Activated T-helper 17 cell treated with anti-CD3 and anti-CD28 coated beads, Interleukin-2, amount 50 U/mL, for 72 hours (primary cell): ENCODE results near the gene FIGNL2. TPM values are rescaled to one million over a fixed set of nuclear protein-coding genes. Genes with fewer than 3 reads are reported as not detected.
"Not testable (repeated sequence)": the region's sequence is repeated elsewhere in the genome, so short reads cannot be mapped to it uniquely, and the experiment has no call there.

Experiments used
- ATAC-seq: fragments of 150-1000 bp; cut with Tn5 transposase; replicated peaks from 2 replicates; pipeline ENCODE4 v1.10.0; 2021; ENCODE audit warnings: mild to moderate bottlenecking, moderate library complexity
- H3K27ac Mint-ChIP-seq: one replicate; pipeline ENCODE4 v1.8.0; 2022; ENCODE audit warnings: mixed read lengths
- H3K27me3 Mint-ChIP-seq: one replicate; pipeline ENCODE4 v1.8.0; 2022; ENCODE audit warnings: mixed read lengths
- H3K36me3 Mint-ChIP-seq: one replicate; pipeline ENCODE4 v1.8.0; 2022; ENCODE audit warnings: low read depth, mild to moderate bottlenecking, mixed read lengths
- H3K4me1 Mint-ChIP-seq: one replicate; pipeline ENCODE4 v1.8.0; 2022; ENCODE audit warnings: mixed read lengths
- H3K4me3 Mint-ChIP-seq: one replicate; pipeline ENCODE4 v1.8.0; 2022; ENCODE audit warnings: mild to moderate bottlenecking, mixed read lengths
- H3K9me3 Mint-ChIP-seq: one replicate; pipeline ENCODE4 v1.8.0; 2022; ENCODE audit warnings: mixed read lengths
- total RNA-seq, 2 donors: library from RNA; stranded (reverse); gene quantifications; one replicate each; pipeline ENCODE4 v1.2.3, GENCODE V29; 2022

FIGNL2 gene
- total RNA-seq, 2 donors from 2014 or later = 0.50 to 0.53 TPM

DNA sequence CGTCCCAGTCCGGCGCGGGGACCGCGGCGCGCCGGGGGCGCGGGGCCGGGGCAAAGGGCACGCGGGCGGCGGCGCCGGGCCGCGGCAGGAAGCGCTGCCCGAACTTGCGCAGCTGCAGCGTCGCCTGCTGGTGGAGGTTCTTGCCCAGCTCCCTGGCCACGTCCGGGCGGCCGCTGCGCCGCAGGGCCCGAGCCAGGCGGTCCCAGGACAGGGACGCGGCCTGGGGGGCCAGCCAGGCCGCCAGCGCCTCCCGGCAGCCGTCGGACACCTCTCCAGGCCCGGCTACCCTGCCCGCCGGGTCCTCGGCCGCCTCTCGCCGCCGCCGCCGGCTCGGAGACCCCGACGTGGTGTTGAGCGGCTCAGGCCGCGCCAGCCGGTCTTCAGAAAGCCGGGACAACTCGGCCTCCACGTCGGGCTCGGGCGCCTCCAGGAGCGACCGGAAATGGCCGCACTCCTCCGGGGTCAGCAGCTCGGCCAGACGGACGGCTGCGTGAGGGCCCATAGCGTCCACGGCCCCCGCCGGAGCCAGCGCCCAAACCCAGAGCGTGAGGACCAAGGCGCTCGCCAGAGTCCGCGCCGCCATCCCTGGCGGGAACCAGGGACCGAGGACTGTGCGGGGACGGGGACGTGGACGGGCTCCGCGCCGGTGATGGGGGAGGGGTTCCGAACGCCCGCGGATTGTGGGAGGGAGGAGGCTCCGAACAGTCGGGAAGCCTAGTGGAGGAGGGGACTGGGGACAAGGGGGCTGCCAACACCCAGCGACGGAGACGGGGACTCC lies 34.0 kb downstream of the FIGNL2 start:
- peak; percentile 95 for ATAC-seq
- Mint-ChIP-seq H3K9me3 (no peaks in the 10 kb centered on the region), H3K4me3 (peak overlapping the region; percentile 67), H3K27ac (no peak overlapping the region), H3K4me1 (peaks cover 5% of the 10 kb centered on the region), H3K27me3 (peaks cover 6% of the 10 kb centered on the region), H3K36me3 (no peaks in the 10 kb centered on the region)

DNA sequence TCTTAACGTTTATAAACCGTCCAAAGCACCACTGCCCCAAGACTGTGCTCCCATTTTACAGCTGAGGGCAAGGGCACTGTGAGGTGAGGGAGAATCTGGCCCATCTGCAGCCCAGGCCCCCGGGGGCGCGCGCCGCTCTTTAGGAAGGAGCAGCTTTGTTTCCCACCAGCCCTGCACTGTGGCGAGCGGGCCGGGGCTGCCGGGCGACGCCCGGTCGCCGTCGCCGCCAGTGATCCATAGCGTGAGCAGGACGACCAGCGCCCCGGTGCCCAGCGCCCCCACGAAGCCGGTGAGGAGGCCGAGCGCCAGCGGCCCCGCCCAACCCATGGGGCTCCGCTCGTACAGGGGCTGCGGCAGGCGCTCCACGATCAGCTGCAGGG lies 34.6 kb downstream of the FIGNL2 start:
- peak; percentile 58 for ATAC-seq
- Mint-ChIP-seq H3K4me1 (peaks cover 5% of the 10 kb centered on the region), H3K4me3 (peak overlapping the region; percentile 49), H3K36me3 (no peaks in the 10 kb centered on the region), H3K27ac (no peak overlapping the region), H3K27me3 (peaks cover 6% of the 10 kb centered on the region), H3K9me3 (no peaks in the 10 kb centered on the region)

DNA sequence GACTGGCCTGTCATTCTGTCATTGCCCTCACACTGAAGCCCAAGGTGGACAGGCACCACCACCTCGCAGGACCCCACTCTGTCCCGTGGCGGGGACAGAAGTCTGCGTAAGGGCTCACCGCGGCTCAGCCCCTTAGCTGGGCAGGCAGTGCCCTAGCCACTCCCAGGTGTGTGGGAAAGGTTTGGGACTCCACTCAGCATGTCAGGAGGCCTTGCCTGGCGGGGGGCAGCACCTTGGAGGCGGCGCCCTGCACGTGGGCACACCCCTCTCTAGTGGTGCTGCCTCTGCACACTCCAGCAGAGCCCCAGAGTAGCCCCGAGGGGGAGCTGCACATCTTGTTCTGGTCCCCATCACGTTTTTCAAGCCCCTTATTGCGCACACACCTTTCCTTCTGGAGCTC lies 35.6 kb downstream of the FIGNL2 start:
- peak overlapping the region; percentile 49 for H3K4me3 Mint-ChIP-seq
- peaks cover 6% of the 10 kb centered on the region for H3K27me3 Mint-ChIP-seq
- H3K36me3 Mint-ChIP-seq = no peaks in the 10 kb centered on the region
- H3K9me3 Mint-ChIP-seq = no peaks in the 10 kb centered on the region
- peaks cover 5% of the 10 kb centered on the region for H3K4me1 Mint-ChIP-seq
- no peak overlapping the region for H3K27ac Mint-ChIP-seq
- no peak for ATAC-seq

DNA sequence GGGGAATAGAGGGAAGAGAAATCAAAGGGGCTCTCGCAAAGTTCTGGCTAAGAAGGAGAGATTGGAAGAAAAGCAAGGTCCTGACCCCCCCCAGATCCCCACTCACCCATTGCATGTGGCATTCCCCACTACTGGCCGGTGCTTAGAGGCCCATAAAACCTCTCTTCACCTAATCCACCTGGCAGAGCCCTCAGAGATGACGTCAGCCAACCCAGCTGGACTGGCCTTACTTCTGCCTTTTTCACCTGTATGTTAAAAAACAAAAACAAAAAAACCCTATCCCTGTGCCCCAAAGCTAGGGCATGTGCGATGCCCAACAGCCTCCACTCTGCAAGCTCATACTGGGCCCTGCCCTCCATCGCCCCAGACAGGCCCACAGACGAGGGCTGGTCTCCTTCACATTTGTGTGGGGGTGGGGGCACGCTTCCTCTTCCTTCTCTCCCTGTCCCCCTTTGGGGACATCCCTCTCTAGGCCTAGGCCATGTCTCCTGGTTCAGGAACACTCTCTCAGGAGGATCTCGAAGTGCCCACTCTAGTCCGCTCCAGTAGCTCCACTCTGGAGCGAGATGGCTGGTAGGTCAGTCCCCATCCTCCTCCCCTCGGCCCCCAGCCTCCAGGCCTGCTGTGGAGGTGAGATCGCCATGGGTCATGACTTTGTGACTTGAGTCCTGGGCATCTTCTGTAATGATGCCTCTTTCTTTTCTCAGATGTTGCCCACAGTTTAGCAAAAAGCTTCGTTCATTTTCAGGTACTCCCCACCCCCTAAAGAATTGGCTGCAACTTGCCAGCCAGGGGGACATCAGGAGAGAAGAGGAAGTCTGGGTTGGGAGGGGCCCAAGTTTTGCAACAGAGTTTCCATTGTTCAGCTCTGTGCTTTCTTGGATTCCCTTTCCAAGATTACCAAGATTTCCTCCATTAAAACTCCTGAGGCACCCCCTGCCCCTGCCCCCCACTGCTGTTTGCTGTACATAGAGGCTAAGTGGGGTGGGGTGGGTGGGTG lies 37.0 kb downstream of the FIGNL2 start:
- no peak overlapping the region for H3K4me3 Mint-ChIP-seq
- no peaks in the 10 kb centered on the region for H3K9me3 Mint-ChIP-seq
- peaks cover 5% of the 10 kb centered on the region for H3K4me1 Mint-ChIP-seq
- H3K27ac Mint-ChIP-seq = no peak overlapping the region
- peaks cover 13% of the 10 kb centered on the region for H3K27me3 Mint-ChIP-seq
- ATAC-seq = no peak
- H3K36me3 Mint-ChIP-seq = no peaks in the 10 kb centered on the region

DNA sequence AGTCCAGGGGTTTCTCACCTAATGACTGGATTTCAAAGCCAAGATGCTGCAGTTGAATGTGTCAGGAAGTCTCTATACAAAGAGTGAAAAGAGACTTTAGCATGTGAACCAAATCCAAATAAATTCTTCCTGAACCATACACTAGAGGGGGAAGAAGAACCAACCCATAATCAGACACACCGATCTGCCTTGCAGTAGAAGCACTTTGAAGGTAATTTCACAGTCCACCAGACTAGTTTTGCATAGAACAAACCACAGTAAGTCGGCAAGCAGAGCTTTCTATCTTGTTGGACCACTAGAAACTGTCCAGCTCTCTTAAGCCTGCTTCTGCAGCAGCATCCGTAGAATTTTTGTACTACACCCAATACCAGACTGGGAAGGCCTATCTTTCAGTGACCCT lies 39.3 kb downstream of the FIGNL2 start:
- H3K4me3 Mint-ChIP-seq = no peak overlapping the region
- no peak for ATAC-seq
- no peak overlapping the region for H3K27ac Mint-ChIP-seq
- no peaks in the 10 kb centered on the region for H3K36me3 Mint-ChIP-seq
- H3K4me1 Mint-ChIP-seq = no peaks in the 10 kb centered on the region
- H3K9me3 Mint-ChIP-seq = no peaks in the 10 kb centered on the region
- H3K27me3 Mint-ChIP-seq = peaks cover 8% of the 10 kb centered on the region

DNA sequence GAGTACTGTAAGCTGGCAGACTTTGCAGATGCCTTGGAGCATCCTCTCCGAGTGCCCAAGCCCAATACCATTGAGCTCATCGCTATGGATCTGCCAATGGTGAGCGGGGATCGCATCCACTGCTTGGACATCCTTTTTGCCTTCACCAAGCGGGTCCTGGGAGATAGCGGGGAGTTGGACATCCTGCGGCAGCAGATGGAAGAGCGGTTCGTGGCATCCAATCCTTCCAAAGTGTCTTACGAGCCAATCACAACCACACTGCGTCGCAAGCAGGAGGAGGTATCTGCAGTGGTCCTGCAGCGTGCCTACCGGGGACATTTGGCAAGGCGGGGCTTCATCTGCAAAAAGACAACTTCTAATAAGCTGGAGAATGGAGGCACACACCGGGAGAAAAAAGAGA lies 41.6 kb downstream of the FIGNL2 start:
- no peaks in the 10 kb centered on the region for H3K36me3 Mint-ChIP-seq

DNA sequence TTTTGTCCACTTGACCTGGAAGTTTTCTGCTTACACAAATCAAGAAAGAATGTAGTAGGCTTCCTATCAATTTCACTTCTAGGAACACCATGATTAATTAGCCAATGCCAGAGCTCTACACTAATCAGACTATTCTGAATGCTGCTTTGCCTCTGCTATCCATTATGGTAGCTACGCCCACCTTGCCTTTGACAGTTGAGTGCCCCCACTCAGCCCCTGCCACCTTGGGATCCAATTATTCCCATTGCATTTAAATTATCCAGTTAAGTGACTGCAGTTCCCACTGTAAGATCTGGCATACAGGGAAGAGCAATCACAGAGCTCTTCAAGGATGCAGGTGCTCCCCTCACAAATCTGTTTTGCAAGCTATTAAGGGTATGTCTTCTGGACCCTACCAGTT lies 47.5 kb downstream of the FIGNL2 start:
- H3K9me3 Mint-ChIP-seq = no peaks in the 10 kb centered on the region
- no peak for ATAC-seq
- no peaks in the 10 kb centered on the region for H3K27me3 Mint-ChIP-seq
- no peaks in the 10 kb centered on the region for H3K4me1 Mint-ChIP-seq
- no peak overlapping the region for H3K4me3 Mint-ChIP-seq
- H3K27ac Mint-ChIP-seq = no peak overlapping the region
- no peaks in the 10 kb centered on the region for H3K36me3 Mint-ChIP-seq

More for the DNA sequence above, 41.6 kb downstream of the FIGNL2 start:
- Mint-ChIP-seq H3K9me3 (no peaks in the 10 kb centered on the region), H3K4me1 (no peaks in the 10 kb centered on the region), H3K27ac (no peak overlapping the region), H3K27me3 (peaks cover 8% of the 10 kb centered on the region), H3K4me3 (no peak overlapping the region)
- ATAC-seq = no peak

DNA sequence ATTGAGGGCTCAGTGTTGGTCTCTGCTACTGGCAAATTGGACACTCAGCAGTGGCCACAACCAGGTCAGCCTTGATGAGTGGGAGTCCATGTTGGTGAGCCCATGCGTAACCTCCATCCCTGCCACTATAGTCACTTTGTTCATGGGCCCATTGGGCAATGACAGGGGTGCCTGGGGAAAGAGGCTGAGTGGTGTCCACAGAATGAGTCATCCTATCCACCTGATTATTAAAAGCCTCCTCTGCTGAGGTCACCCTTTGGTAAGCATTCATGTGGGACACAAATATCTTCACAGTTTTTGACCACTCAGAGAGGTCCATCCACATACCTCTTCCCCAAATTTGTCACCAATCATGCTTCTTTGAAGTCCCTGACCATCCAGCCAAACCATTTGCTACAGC lies 50.0 kb downstream of the FIGNL2 start:
- Mint-ChIP-seq H3K27me3 (no peaks in the 10 kb centered on the region), H3K9me3 (no peaks in the 10 kb centered on the region), H3K4me1 (no peaks in the 10 kb centered on the region), H3K4me3 (no peak overlapping the region), H3K27ac (no peak overlapping the region), H3K36me3 (no peaks in the 10 kb centered on the region)
- ATAC-seq = no peak

DNA sequence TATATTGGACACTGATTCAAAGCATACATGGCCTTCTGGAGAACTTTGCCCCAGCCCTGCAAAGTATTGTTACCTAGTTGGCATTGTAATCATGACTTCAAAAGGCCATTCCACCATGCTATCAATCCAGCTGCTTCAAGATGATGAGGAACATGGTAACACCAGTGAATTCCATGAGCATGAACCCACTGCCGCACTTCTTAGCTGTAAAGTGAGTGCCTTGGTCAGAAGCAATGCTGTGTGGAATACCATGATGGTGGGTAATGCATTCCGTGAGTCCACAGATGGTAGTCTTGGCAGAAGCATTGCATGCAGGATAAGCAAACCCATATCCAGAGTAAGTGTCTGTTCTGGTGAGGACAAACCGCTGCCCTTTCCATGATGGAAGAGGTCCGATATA lies 50.5 kb downstream of the FIGNL2 start:
- not testable (repeated sequence) for H3K36me3 Mint-ChIP-seq, H3K4me1 Mint-ChIP-seq

DNA sequence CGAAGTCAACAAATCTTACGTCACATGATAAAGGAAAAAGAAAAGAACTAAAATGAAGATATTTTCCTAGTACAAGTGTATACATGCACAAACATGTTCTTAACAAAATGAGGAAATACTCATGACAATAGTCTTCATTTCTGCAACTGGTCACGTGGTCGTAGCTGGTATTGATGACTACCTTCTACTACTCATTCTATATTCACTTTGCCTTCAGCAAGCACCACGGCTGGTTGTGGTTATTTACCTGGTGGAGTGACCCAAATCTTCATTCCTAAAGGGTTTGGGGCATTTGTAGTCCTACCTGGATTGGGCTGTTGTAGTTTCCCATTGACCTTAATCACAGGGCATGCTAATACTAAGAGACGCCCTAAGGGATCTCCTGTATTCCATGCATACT lies 51.2 kb downstream of the FIGNL2 start:
- H3K36me3 Mint-ChIP-seq = no peaks in the 10 kb centered on the region

More for the DNA sequence above, 50.5 kb downstream of the FIGNL2 start:
- ATAC-seq, H3K4me3 Mint-ChIP-seq, H3K27me3 Mint-ChIP-seq, H3K9me3 Mint-ChIP-seq, H3K27ac Mint-ChIP-seq: not testable (repeated sequence)

DNA sequence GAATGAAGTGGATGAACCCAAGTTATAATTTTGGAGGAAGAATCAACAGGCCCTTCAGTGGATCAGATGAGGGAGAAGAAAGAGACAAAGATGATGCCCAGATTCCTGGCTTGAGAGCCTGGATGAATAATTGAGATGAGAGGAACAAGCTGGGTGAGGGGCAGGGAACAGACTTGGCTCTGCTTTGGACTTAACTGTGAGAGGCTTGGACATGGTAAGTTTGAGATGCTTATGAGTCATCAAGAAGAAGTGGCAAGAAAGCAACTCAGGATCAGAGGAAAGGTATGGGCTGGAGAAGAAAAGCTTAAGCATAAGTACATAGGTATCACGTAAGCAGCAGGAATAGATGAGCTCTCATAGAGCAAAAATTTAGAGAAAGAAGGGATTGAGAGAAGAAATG lies 55.3 kb downstream of the FIGNL2 start:
- H3K9me3 Mint-ChIP-seq = no peaks in the 10 kb centered on the region
- H3K27ac Mint-ChIP-seq = no peak overlapping the region
- H3K4me3 Mint-ChIP-seq = no peak overlapping the region
- H3K27me3 Mint-ChIP-seq = peaks cover 4% of the 10 kb centered on the region
- no peaks in the 10 kb centered on the region for H3K4me1 Mint-ChIP-seq
- no peaks in the 10 kb centered on the region for H3K36me3 Mint-ChIP-seq
- ATAC-seq = no peak

More for the DNA sequence above, 51.2 kb downstream of the FIGNL2 start:
- Mint-ChIP-seq H3K9me3 (no peaks in the 10 kb centered on the region), H3K4me3 (no peak overlapping the region), H3K4me1 (no peaks in the 10 kb centered on the region), H3K27me3 (no peaks in the 10 kb centered on the region), H3K27ac (no peak overlapping the region)
- no peak for ATAC-seq

DNA sequence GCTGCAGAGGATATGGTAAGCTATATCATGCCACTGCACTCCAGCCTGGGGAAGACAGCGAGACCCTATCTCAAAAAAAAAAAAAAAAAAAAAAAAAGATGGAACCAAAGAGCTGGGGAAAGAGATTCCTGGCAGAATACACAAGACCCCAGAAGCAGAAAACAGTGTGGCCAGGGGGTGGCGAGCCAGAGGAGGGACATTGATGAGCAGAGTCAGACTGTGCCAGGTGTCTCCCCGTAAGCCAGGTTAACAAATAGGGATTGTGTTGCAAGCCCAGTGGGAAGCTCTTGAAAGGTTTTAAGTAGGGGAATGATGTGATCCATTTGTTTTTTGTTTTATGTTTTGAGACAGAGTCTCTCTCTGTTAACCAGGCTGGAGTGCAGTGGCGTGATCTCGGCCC lies 56.1 kb downstream of the FIGNL2 start:
- Mint-ChIP-seq H3K9me3 (no peaks in the 10 kb centered on the region), H3K27ac (no peak overlapping the region), H3K4me3 (no peak overlapping the region), H3K27me3 (peaks cover 4% of the 10 kb centered on the region), H3K36me3 (no peaks in the 10 kb centered on the region), H3K4me1 (no peaks in the 10 kb centered on the region)
- ATAC-seq = no peak

DNA sequence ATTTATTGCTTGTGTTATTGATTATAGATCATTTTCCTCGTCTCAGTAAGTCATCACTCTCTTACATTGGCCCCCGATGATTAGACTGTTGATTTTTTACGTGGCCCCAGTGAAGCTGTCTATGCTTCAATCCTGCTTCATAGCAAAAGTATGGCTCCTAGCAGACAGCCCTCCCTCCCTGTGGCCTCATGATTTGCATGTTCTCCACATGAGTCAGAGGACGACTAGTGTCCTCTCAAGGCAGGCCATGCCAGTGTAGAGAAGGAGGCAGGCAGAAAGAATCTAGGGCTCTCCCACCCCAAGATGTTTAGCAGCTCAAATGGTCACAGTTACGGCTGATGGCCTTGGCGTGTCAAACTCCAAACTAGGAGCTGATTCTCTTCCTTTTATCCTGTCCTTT lies 59.6 kb downstream of the FIGNL2 start:
- Mint-ChIP-seq H3K36me3 (no peaks in the 10 kb centered on the region), H3K4me1 (no peaks in the 10 kb centered on the region), H3K4me3 (no peak overlapping the region), H3K9me3 (no peaks in the 10 kb centered on the region), H3K27me3 (peaks cover 7% of the 10 kb centered on the region), H3K27ac (no peak overlapping the region)
- no peak for ATAC-seq

DNA sequence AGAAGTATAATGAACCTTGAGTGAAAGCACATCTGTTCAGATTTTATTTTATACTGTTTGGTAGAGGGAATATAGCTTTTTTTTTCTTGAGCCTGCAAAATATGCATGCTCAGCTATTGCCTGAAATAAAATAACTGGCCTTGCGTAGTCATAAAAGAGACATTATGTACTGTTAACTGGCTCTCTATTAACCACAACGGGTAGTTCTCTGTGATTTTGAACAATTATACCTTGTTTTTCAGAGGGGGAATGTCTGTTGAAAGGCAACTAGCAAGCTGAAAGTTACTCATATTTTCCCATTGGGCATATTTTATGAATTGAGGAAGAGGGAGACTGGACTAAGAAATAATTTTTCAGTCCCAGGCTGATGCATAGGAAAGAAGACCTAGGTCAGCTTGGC lies 62.6 kb downstream of the FIGNL2 start:
- no peaks in the 10 kb centered on the region for H3K36me3 Mint-ChIP-seq
- no peaks in the 10 kb centered on the region for H3K9me3 Mint-ChIP-seq
- no peaks in the 10 kb centered on the region for H3K4me1 Mint-ChIP-seq
- peaks cover 14% of the 10 kb centered on the region for H3K27me3 Mint-ChIP-seq
- no peak overlapping the region for H3K27ac Mint-ChIP-seq
- no peak overlapping the region for H3K4me3 Mint-ChIP-seq
- ATAC-seq = no peak

DNA sequence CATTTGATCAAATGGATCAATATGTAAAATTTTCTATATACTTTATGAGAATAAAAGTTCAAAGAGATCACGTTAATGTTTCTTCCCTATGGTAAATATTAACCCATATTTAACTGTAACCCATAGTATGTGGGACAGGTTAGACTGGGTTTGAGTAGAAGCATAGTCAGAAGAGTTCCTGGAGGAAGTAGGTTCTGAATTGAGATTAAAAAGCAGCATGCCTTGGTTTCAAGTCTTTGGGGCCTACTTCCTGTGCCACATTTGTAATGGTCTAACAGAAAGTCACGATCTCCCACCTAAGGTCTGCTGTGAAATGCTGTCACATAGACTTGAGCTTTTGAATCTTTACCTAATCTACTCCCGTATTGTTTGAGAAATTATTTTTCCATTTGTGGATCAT lies 63.8 kb downstream of the FIGNL2 start:
- Mint-ChIP-seq H3K4me3 (no peak overlapping the region), H3K27me3 (peaks cover 17% of the 10 kb centered on the region), H3K27ac (no peak overlapping the region), H3K4me1 (no peaks in the 10 kb centered on the region), H3K9me3 (no peaks in the 10 kb centered on the region), H3K36me3 (no peaks in the 10 kb centered on the region)
- ATAC-seq = no peak
